NCI-H345 treated with DMSO at 0.1 percent for 48 hours (cell line): ENCODE measurements around the gene PGBD5.

Experiments used
- DNase-seq: peaks from one replicate; lab custom pipeline; 2025; ENCODE audit not compliant: unreplicated experiment; lab: John Stamatoyannopoulos, UW

The PGBD5 gene

GRCh38 chr1:230398856-230399255 is 27.3 kb downstream of the PGBD5 start:
- no peak for DNase-seq

- no peak for DNase-seq
Observed at GRCh38 chr1:230396966-230397365, 29.2 kb downstream of the PGBD5 start.

DNA sequence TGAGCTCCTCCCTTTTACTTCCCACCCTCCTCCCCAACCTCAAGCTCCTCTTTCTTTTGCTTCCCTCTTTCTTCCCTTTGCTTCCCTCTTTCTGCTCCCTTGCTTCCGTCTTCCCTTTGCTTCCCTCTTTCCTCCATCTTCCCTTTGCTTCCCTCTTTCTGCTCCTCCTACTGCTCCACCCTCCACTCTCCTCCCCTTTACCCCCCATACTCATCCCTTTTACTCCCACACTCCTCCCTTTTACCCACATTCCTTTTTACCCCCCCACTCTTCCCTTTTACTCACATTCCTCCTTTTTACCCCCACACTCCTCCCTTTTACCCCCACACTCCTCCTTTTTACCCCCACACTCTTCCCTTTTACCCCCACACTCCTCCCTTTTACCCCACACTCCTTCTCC is 30.2 kb downstream of the PGBD5 start:
- DNase-seq = no peak

- DNase-seq = no peak
Observed at GRCh38 chr1:230394741-230395140, 31.4 kb downstream of the PGBD5 start.

- DNase-seq = no peak
Observed at GRCh38 chr1:230394134-230394533, 32.0 kb downstream of the PGBD5 start.

DNA sequence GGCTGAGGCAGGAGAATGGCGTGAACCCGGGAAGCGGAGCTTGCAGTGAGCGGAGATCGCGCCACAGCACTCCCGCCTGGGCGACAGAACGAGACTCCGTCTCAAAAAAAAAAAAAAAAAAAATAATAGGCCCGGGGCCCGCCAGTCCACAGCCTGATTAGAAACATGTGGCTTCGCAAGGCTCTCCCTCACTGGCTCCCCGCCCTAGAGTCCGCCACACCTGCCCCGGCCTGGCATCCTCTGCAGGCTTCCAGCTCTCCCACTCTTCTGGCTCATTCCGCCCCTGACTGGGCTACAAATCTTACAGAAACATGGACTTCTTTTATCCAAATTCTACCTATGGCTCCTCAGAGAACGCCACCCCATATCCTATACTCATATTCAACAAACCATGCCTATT is 32.4 kb downstream of the PGBD5 start:
- no peak for DNase-seq

DNA sequence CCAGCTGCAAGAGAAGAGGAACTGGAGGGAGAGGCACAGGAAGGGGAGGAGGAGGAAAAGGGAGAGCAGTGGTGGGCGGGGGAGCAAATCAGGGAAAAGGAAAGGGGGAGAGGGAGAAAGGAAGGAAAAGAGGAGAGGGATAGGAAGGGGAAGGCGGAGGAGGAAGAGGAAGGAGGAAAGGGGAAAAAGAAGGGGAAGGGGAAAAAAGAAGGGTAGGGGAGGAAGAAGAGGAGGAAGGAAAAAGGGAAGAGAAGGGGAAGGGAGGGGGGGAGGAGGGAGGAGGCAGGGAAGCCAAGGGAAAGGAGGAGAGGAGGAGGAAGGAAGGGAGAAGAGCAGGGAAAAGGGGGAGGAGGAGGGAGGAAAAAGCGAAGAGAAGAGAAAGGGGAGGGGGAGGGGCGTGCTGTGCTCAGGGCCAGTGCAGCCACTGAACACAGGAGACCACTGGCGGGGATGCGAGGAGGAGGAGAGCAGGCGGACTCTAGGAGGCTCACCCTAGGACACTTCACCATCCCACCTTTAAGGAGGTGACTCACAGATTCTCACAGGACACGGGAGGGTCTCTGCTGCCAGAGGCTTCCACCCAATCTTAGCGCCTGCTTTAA is 33.1 kb downstream of the PGBD5 start:
- DNase-seq = no peak

DNA sequence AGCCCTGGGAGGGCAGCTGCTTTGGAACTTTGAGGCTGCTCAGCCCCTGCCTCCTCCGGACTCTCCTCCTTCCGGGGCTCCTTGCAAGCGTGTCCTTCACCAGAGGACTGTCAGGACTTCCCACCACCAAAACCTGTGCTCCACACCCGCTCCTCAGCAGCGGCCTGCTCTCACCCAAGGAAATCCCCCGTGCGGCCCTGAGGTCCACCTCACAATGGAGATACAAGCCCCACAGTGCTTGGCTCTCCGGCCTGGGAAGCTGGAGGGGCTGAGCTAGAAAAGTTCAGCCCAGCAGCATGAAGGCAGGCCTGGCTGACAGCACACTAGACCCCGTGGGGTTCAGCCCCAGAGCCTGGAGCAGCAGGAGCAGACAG is 33.6 kb downstream of the PGBD5 start:
- no peak for DNase-seq

DNA sequence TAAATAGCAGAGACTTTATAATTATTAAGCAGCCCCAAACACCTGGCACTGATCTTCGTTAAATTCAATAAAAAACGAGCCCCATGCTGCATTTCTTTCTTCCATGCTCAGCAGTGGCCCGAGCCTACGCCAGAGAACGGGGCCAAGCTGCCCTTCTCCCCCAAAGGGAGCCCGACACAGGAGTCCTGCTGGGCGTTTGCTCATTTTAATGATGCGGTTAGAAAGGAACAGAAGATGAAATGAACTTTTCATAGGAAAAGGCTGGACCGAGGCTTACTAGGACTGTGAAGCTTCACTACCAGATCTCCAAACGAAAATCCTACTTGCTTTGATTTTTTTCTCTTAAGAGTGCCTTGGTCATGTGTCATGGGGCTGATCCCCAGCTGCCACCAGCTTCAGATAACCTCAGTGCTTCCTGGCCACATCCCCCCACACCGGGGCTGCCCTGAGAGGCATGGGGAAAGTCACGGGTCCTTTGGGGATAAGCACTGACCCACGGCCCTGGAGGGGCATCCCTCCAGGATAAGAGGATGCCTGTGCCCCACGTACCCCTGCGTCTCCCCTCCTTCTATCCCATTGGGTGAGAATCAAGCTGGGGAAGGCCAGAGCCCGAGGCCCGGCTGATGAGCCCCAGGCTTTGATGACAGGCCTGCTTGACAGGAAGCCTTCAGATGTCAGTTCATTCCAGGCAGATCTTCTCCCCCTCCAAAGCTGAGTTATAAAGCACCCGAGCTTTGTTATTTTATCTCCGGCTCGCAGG is 34.2 kb downstream of the PGBD5 start:
- no peak for DNase-seq

GRCh38 chr1:230390371-230390770 is 35.8 kb downstream of the PGBD5 start:
- no peak for DNase-seq

GRCh38 chr1:230387876-230388275 is 38.3 kb downstream of the PGBD5 start:
- DNase-seq = no peak

DNA sequence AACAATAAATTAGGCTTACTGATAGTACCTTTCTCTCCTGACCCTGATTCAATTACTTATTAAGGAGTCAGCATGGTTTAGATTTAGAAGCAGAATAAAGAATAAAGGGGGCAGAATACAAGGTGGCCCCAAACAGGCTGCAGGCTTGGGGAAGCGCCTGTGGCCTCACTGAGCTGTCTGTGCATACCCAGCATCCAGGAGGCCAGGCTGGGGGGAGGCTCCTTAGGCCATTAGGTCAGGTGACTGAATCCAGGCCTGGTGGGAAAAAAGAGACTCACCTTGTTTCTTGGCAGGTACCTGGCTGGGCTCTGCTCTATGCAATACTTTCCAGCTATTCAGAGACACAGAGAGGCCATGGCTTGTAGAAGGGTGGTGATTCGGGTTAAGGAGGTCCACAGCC is 38.8 kb downstream of the PGBD5 start:
- no peak for DNase-seq

GRCh38 chr1:230386637-230387262 is 39.4 kb downstream of the PGBD5 start:
- DNase-seq = no peak

- DNase-seq = no peak
Observed at GRCh38 chr1:230385930-230386329, 40.2 kb downstream of the PGBD5 start.

- DNase-seq = no peak
Observed at GRCh38 chr1:230385158-230385450, 41.0 kb downstream of the PGBD5 start.

GRCh38 chr1:230384380-230385157 is 41.6 kb downstream of the PGBD5 start:
- DNase-seq = no peak

DNA sequence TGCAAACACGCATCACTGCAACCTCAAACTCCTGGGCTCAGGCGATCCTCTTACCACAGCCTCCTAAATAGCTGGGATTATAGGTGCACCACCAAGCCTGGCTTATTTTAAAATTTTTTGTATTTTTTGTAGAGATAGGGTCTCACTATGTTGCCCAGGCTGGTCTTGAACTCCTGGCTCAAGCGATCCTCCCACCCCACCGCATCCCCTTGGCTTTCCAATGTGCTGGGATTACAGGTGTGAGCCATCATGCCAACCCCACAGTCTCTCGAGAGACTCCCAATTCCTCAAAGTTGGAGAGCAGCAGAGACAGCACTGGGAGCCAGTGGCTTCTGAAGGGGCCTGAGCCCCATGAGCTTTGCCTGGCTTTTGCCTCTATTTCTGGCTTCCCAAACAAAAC is 42.7 kb downstream of the PGBD5 start:
- DNase-seq = no peak

- no peak for DNase-seq
Observed at GRCh38 chr1:230382001-230382491, 44.1 kb downstream of the PGBD5 start.

- DNase-seq = no peak
Observed at GRCh38 chr1:230381585-230381984, 44.5 kb downstream of the PGBD5 start.

DNA sequence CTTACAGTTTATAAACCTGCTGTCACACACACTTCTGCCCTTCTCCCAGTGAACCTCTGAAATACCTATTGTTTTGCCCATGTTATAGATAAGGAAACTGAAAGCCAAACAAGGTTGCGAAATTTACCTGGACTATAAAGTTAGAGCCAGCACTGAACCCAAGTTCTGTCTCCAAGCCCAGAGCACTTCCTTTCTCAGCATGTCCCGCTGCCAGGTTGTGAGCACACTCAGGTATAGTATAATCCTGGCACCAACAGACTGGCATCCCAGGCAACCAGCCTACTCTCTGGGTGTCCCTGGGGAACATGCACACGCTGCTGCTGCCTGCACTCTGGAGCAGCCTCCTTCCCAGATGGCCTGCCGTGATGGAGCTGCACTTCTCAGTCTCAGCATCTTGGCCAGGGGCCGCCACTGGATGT is 45.1 kb downstream of the PGBD5 start:
- no peak for DNase-seq

GRCh38 chr1:230379928-230380327 is 46.2 kb downstream of the PGBD5 start:
- no peak for DNase-seq

DNA sequence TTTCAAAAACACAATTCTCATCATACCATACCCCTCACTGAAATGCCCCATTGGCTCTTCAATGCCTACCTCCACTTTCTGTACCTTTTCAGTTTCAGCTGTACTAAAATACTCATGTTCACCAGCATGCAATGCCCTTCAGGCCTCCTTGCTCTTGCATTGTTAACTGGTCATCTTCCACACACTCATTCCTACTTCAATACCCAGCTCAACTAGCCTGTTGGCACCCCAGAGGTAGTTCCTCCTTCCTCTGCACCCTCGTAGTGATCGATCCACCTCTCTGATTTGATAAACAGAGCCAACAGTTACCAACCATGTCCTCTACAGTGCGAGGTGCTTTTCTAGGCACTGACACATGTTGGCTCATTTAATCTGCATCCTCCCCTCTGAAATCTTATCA is 46.7 kb downstream of the PGBD5 start:
- DNase-seq = no peak
